H1 (cell line): ENCODE measurements around the gene NPY5R. TPM values are rescaled to one million over a fixed set of nuclear protein-coding genes. Genes with fewer than 3 reads are reported as not detected.

ENCODE experiments used
- ATF2 ChIP-seq: IDR thresholded peaks from 2 replicates; pipeline ENCODE4 v1.6.1; 2012; ENCODE audit warnings: low read length, inconsistent platforms
- BACH1 ChIP-seq: IDR thresholded peaks from 2 replicates; pipeline ENCODE4 v1.6.1; 2012; ENCODE audit warnings: low read length, improper control_type of control experiment
- BCL11A ChIP-seq, 2 experiments: IDR thresholded peaks; one replicate each; pipeline ENCODE4 v1.6.1; 2011; ENCODE audit warnings: low read depth in 2 of 2, low read length in 2 of 2, mild to moderate bottlenecking in 2 of 2
- CHD7 ChIP-seq: fragments of 300-600 bp; sonication (generic); IDR thresholded peaks from 2 replicates; pipeline ENCODE4 v1.7.1; 2012; ENCODE audit warnings: low read length, moderate library complexity, mild to moderate bottlenecking, inconsistent platforms; ENCODE audit not compliant: insufficient replicate concordance
- EP300 ChIP-seq, 2 experiments: IDR thresholded peaks; 1 replicate in 1 of 2; 2 replicates in 1 of 2; pipeline ENCODE4 v1.6.1; 2011 to 2012; ENCODE audit warnings: low read depth in 2 of 2, low read length in 2 of 2, mild to moderate bottlenecking in 2 of 2, borderline replicate concordance in 1 of 2, inconsistent platforms in 1 of 2, moderate library complexity in 1 of 2
- FOSL1 ChIP-seq: IDR thresholded peaks from 2 replicates; pipeline ENCODE4 v1.6.1; 2011; ENCODE audit warnings: mild to moderate bottlenecking, low read depth, low read length, moderate library complexity; ENCODE audit not compliant: insufficient read depth
- PHF8 ChIP-seq: fragments of 200-600 bp; sonication (generic); conservative IDR thresholded peaks from 2 replicates; pipeline ENCODE4 v1.7.1; 2012; ENCODE audit warnings: low read depth, mild to moderate bottlenecking, inconsistent platforms, low read length, moderate library complexity
- RFX5 ChIP-seq: IDR thresholded peaks from 2 replicates; pipeline ENCODE4 v1.6.1; 2011; ENCODE audit warnings: low read depth, low read length, improper control_type of control experiment, borderline replicate concordance
- SIRT6 ChIP-seq: IDR thresholded peaks from one replicate; pipeline ENCODE4 v1.7.1; 2012; ENCODE audit warnings: low read length, inconsistent platforms
- SIX5 ChIP-seq: IDR thresholded peaks from 2 replicates; pipeline ENCODE4 v1.6.1; 2011; ENCODE audit warnings: mild to moderate bottlenecking, low read depth, low read length
- polyA plus RNA-seq, 7 experiments: library from polyadenylated mRNA; depleted of rRNA in 3 of 7; stranded (reverse) in 5 of 7; unstranded in 2 of 7; fragments of >200 nt in 5 of 7; fragments of 200-250 nt in 2 of 7; gene quantifications; 1 replicate in 5 of 7; 2 replicates in 1 of 7; 4 replicates in 1 of 7; pipeline versions ENCODE4 v1.2.1 to v1.2.3, GENCODE V29; 2011 to 2013; ENCODE audit warnings: missing spikeins in 2 of 7, mixed read lengths in 2 of 7
- total RNA-seq: library from RNA; stranded (reverse); fragmentation: NEBNext Ultra II Directional; extraction: Animal tissue kit (Norgen Biotek cat#: 25700); gene quantifications from 2 replicates; pipeline ENCODE4 v1.2.1, GENCODE V29; 2021

The NPY5R gene
- total and polyA plus RNA-seq, 2 of the 8 experiments (the other 6 are each of a cell fraction or from before 2014, with no cell fraction given): 1.5 to 1.9 TPM

- TF ChIP-seq CHD7: no peak
- TF ChIP-seq BACH1: no peak
- TF ChIP-seq RFX5: no peak
- TF ChIP-seq SIRT6: no peak
- TF ChIP-seq SIX5: no peak
- no peak for TF ChIP-seq FOSL1
- TF ChIP-seq ATF2: no peak
- TF ChIP-seq EP300 (IDR thresholded peaks at IDR 0.05; ENCODE audit: borderline replicate concordance in 1 of 2, low read depth in 2 of 2, low read length in 2 of 2): no peak
- TF ChIP-seq PHF8: no peak
- no peak for TF ChIP-seq BCL11A (IDR thresholded peaks at IDR 0.05; ENCODE audit: low read depth in 2 of 2, low read length in 2 of 2)
Measured at GRCh38 chr4:163400911-163401310, 57.2 kb downstream of the NPY5R start (continued).
